ENCODE measurements around the gene C2orf49.

C2orf49 gene

DNA sequence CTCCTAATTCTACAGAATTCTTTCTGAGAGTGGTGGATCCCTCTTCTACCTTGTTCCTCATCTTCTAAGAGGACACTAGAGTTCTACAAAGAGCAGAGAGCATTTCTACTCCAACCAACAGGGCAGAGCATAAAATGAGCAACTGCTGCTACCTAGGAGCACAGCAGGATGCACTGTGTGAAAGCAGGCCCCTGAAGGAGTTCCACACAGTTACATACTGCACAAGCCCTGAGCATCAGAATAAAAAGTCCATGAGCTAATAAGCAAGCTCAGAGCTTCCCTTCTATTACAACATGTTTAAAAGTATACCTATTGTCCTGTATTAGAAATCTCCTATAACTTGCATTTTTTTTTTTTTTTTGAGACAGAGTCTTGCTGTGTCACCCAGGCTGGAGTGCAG, 53.1 kb downstream of the C2orf49 start:
- no peak for DNase-seq (ENCODE audit: extremely low read depth, low read depth)
- TF ChIP-seq, protein P1, sequence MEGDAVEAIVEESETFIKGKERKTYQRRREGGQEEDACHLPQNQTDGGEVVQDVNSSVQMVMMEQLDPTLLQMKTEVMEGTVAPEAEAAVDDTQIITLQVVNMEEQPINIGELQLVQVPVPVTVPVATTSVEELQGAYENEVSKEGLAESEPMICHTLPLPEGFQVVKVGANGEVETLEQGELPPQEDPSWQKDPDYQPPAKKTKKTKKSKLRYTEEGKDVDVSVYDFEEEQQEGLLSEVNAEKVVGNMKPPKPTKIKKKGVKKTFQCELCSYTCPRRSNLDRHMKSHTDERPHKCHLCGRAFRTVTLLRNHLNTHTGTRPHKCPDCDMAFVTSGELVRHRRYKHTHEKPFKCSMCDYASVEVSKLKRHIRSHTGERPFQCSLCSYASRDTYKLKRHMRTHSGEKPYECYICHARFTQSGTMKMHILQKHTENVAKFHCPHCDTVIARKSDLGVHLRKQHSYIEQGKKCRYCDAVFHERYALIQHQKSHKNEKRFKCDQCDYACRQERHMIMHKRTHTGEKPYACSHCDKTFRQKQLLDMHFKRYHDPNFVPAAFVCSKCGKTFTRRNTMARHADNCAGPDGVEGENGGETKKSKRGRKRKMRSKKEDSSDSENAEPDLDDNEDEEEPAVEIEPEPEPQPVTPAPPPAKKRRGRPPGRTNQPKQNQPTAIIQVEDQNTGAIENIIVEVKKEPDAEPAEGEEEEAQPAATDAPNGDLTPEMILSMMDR (IDR thresholded peaks at IDR 0.05; ENCODE audit: low read depth, low read length), result no peak

DNA sequence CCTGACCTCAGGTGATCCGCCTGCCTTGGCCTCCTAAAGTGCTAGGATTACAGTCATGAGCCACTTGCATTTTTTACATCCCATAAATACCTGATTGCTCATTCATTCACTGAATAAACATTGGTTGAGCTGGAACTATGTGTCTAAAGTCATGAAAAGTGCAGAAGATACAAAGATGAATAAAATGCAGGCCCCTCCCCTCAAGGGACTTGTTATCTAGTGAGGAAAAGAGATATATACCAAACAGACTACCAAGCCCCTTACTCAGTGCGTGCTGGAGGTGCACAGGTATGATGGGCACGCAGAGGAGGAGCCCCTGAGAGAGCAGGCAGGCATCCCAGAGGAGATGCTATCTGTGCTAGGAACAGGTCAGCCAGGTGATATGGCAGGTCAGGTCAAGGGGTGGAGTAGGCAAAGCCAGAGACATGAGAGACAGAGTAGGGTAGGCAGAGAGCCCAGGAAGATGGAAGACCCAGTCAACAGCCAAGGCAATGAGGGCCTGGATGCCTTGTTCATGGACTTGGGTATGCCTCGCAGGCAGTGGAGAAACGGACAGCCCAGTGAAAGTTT, 53.8 kb downstream of the C2orf49 start:
- TF ChIP-seq, protein P1 (IDR thresholded peaks at IDR 0.05; ENCODE audit: low read depth, low read length), result no peak
- DNase-seq (ENCODE audit: extremely low read depth, low read depth), result no peak

DNA sequence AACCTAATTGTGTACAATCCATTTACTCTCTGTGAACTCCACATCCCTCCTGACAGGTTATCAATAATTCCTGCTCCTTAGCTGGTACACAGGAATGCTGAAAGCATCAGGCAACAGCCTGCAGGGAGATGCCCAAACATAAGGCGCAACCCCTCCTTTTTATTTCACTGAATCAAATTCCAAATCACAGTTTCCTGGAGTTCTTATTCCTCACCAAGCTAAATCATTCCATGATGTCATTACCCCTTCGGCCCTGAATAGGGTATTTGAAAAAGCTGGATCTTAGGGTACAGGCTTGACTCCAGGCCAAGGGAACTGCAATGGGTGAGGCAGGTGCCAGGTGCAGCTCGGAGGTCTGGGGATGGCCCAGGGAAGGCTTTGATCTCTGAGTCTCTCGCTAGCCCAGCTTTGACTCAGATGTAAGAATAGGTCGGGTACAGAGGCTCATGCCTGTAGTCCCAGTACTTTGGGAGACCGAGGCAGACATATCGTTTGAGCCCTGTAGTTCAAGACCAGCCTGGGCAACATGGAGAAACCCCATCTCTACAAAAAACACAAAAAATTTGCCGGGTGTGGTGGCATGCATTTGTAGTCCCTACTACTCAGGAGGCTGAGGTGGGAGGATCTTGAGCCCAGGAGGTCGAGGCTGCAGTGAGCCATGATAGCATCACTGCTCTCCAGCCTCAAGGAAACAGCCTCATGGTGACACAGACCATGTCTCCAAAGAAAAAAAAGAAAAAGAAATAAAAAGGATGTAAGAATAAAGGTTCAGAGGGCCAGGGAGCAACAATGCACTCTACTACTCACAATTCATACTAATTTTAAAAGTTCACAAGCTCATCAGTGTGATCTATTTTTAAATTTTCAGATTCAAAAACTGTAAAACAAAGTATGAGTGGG, 54.7 kb downstream of the C2orf49 start:
- TF ChIP-seq, protein P1 (IDR thresholded peaks at IDR 0.05; ENCODE audit: low read depth, low read length), result no peak
- DNase-seq (ENCODE audit: extremely low read depth, low read depth), result no peak

DNA sequence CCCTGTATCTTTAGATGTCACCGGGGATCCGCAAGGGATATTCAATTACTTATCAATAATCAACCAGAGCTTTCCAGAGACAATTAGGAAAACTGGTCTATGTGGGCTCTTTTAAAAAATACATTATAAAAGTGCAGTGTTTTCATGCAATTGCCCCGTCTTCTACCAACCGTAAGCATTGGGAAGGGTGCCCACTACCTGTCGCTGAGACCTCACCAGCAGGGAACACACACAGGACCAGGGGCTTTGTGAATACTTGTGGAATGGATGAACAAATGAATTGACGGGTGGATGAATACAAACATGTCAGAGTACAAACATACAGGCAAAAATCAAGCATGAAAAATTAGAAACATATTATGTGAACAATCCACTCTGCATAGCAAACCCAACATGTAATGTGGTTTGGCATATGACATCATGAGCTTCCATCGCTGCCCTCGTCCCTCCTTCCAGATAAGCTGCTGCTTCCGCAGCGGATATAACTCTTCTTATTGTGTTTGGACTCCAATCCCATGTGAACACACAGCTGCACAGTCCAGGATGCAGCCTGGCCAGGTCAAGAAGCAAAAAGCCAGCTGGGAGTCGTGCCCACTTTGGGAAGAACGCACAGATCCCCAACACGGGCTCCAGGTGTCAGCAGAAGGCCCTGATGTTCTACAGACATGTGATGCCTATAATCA, 56.2 kb downstream of the C2orf49 start:
- TF ChIP-seq, protein P1 (IDR thresholded peaks at IDR 0.05; ENCODE audit: low read depth, low read length), result no peak
- DNase-seq (ENCODE audit: extremely low read depth, low read depth), result peak; percentile 74

DNA sequence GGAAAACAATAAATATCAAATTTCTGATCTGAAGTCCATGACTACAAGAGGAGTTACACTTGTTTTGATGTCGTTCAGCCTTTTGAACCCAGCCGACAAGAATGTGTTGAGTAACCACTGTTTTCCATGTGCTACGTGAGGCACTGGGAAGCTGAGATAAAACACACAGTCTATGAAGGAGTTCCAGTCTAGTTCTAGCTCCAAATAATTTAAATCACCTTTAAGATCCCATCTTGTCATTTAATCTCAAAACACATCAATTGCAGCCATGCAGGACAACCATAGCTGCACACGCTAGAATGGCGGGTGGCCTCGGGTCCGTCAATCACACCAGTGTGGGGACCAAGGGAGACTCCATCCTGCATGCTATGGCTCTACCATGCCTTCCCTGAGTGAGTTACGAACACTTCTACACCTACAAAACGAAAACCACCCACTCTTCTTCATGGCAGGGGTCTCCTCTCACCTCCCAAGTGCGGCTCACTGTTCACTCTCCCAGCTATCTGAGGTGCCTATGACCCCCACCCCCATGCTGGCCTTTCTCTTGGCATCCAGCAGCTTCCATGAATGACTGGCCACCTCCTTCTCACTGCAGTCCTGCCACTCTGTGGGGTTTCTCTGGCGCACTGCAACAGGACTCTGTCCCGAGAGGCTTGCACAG, 57.7 kb downstream of the C2orf49 start:
- TF ChIP-seq, protein P1 (IDR thresholded peaks at IDR 0.05; ENCODE audit: low read depth, low read length), result no peak
- no peak for DNase-seq (ENCODE audit: extremely low read depth, low read depth)

DNA sequence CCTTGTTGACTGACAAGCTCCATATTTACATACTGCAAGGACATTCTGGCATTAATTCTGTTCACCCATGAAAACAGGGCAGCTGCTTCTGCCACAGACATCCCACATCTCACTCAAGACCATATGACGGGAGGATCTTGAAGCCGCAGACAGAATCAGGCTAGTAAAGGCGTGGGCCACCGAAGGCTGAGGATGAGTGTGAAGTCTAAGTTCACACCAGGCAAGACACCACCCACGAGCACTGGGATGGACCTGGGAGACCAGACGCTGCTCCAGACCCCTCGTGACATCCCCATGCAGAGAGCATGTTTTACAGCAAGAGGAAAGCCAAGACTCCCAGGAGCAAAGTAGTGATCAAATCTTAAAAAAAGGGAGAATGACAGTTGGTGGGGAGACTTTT, 58.4 kb downstream of the C2orf49 start:
- no peak for DNase-seq (ENCODE audit: extremely low read depth, low read depth)
- TF ChIP-seq, protein P1 (IDR thresholded peaks at IDR 0.05; ENCODE audit: low read depth, low read length), result no peak

Measured in AG09319 (cell line).